Fibroblast of skin of left quadriceps (primary cell): ENCODE results near the gene TAOK1.
A peak's percentile ranks its signal among the peaks of the same experiment; 100 is the strongest.
"Not testable (repeated sequence)": the region's sequence is repeated elsewhere in the genome, so short reads cannot be mapped to it uniquely, and the experiment has no call there.

Experiments used
- DNase-seq, 2 experiments: peaks; one replicate each; pipeline ENCODE4 v3.0.0-alpha.2; 2013; ENCODE audit warnings: low read depth in 2 of 2

Gene TAOK1

GRCh38 chr17:29389982-29390850 is at the start of gene TAOK1:
Gene TAOK1 (plus strand): TSS chr17:29390363. CDS start chr17:29451549, 61,186 bp downstream.
- peak; percentile 95 for DNase-seq

- no peak for DNase-seq
Observed at GRCh38 chr17:29341726-29342125, 48.4 kb upstream of the TAOK1 start.

- DNase-seq, result no peak
Observed at GRCh38 chr17:29342158-29342765, 47.9 kb upstream of the TAOK1 start.

- DNase-seq, result no peak
Observed at GRCh38 chr17:29344201-29344856, 45.8 kb upstream of the TAOK1 start.

- DNase-seq, result no peak
Observed at GRCh38 chr17:29345066-29345465, 45.1 kb upstream of the TAOK1 start.

DNA sequence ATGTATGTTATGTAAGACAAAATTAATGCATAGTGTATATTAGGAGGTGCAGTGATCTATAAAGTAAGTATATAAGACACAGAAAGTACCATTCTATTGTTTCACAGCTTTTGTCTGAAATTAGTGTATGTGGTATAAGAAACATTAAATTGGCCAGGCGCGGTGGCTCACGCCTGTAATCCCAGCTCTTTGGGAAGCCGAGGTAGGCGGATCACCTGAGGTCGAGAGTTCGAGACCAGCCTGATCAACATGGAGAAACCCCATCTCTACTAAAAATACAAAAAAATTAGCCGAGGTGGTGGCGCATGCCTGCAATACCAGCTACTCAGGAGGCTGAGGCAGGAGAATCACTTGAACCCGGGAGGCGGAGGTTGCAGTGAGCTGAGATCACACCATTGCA is 44.7 kb upstream of the TAOK1 start:
- DNase-seq, result not testable (repeated sequence)

DNA sequence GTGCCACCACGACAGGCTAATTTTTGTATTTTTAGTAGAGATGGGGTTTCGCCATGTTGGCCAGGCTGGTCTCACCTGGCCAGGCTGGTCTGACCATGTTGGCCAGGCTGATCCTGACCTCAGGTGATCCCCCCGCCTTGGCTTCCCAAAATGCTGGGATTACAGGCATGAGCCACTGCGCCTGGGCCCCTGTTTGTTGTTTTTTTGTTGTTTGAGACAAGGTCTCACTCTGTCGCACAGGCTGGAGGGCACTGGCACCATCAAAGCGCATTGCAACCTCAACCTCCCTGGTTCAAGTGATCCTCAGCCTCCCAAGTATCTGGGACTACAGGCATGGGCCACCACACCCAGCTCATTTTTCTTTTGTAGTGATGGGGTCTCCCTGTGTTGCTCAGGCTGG is 43.7 kb upstream of the TAOK1 start:
- no peak for DNase-seq

DNA sequence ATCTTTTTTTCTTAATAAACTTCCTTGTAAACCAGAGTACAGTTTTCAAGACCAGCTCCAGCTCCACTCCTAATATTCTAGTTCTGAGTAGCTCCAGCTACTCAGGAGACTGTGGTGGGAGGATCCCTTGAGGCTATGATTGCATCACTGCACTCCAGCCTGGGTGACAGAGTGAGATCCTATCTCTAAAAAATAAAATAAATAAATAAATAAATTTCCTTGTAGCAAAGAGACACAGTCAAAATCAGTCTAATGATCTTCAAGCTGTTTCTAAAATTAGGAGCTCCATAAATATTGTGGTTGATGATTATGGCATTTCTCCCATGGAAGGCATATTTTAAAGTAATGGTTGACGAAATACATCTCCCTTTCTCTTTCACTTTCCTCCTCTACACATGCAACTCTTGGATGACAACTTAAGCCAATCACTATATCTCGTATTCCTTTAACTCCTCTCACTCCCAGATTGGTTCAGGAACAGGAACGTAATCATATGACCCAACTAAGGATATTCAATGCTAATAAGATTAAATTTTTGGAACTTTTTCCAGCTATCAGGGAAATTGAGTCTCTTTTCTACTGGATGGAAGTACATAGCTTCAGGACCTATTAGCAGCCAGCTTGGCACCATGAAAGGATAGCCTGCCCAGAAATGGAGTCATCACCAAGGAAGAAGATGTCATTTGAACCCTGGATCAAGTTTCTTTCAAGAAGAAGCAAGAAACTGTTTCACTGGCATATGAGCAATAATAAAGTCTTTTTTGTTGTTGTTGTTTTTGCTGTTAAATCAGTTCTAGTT is 42.1 kb upstream of the TAOK1 start:
- DNase-seq, result peak in 1 of 2 experiments; percentile 4

- DNase-seq, result no peak
Observed at GRCh38 chr17:29349409-29349808, 40.8 kb upstream of the TAOK1 start.

GRCh38 chr17:29352146-29352545 is 38.0 kb upstream of the TAOK1 start:
- no peak for DNase-seq

DNA sequence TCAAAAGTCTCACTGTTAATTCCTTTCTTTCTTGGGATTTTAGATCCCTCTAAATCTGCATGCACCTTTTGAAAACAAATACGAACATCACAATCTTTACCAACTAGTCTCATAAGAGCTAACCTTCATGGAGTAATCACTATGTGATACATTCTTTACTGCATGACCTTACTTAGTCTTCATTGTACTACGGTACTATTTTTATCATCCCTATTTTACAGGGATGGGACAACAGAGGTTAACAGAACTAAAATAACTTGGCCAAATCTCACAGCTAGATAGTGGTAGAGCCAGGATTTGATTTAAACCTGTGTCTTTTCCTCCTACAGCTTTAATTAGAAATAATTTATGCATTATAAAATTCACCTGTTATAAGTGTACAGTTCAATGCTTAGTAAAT is 32.9 kb upstream of the TAOK1 start:
- DNase-seq, result no peak

- DNase-seq, result no peak
Observed at GRCh38 chr17:29357821-29358232, 32.3 kb upstream of the TAOK1 start.

GRCh38 chr17:29358416-29358815 is 31.7 kb upstream of the TAOK1 start:
- DNase-seq, result no peak

GRCh38 chr17:29359777-29360176 is 30.4 kb upstream of the TAOK1 start:
- DNase-seq, result no peak

- DNase-seq, result no peak
Observed at GRCh38 chr17:29363716-29364115, 26.4 kb upstream of the TAOK1 start.

- no peak for DNase-seq
Observed at GRCh38 chr17:29364691-29365090, 25.5 kb upstream of the TAOK1 start.

DNA sequence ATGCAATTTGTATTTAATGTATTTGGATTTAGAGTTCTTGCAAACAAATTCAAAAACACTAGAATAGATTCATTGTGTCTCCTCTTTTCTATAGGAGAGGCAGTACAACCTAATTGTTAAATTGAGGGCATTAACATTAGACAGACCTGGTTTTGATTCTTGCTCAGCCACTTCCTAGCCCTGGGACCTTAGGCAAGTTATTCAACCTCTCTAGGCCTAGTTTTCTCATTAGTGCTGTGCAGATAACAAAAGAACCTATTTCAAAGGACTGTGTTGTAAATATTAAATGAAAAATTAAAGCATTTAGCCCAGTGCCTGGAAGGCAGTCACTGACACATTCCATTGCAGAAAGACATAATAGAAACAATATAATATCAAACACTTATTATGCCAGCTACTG is 22.0 kb upstream of the TAOK1 start:
- no peak for DNase-seq

- DNase-seq, result no peak
Observed at GRCh38 chr17:29368926-29369325, 21.2 kb upstream of the TAOK1 start.

DNA sequence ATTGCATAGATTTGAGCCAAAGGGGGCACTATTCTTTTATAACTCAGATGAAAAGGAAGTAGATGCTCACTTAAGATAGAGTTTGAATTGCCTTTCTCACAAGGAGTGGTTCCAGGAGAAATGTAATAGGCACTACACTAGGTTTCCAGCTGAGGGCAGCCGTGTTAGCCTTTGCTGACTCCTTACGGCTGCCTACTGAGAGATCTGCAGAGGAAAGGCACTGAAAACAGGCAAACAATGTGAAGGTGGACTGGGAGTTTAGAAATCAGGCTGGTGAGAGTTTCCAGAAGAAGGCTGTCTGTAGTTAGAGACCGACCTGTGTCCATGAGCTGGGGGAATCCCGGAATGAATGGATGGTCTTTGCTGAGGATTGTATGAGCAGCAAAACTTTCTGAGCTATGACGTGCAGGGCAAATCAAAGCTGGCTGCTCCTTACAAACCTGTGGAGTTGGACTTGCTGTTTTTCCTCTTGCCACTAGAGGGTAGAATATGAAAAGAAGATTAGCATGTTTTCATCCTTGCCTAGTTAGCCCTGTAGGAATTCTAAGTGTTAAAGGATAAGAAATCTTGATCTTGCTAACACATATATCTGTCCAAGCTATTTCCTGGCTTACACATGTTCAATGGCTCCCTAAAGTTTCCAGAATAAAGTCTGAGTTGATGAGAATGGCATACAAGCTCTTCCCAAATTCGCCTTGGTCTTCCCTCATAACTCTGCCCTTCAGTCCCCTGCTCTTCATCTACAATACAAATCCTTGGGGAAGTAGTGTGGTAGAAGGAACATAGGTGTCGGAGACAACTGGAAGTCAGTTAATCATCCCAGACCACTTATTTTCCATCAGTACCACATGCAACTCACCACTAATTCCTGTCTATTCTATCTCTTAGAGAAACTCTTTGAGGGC is 20.1 kb upstream of the TAOK1 start:
- peak; percentile 63 to 64 for DNase-seq

GRCh38 chr17:29376667-29377270 is 13.4 kb upstream of the TAOK1 start:
- DNase-seq, result peak; percentile 51 to 55
